Stomach (tissue), 4 donors: ENCODE data around the gene PLEK2.
"Not testable (repeated sequence)": the region's sequence is repeated elsewhere in the genome, so short reads cannot be mapped to it uniquely, and the experiment has no call there.

Experiments
- POLR2A ChIP-seq, 4 donors: fragments of 450-650 bp; IDR thresholded peaks; one replicate each; pipeline ENCODE4 v1.6.1; 2016; ENCODE audit warnings: antibody characterized with exemption in 4 of 4, control low read depth in 2 of 4, mild to moderate bottlenecking in 1 of 4, moderate library complexity in 1 of 4
- POLR2AphosphoS5 ChIP-seq, 3 donors: sonication (generic); formaldehyde crosslinking; IDR thresholded peaks; one replicate each; pipeline ENCODE4 v1.6.1; 2016; ENCODE audit warnings: antibody characterized with exemption in 3 of 3
- TF ChIP-seq, protein P1 (sequence below), 7 experiments: fragments of 450-650 bp in 4 of 7; fragments of 200-600 bp in 3 of 7; sonication (generic) in 3 of 7; IDR thresholded peaks; one replicate each; pipeline ENCODE4 v1.5.1; 2016 to 2019; ENCODE audit warnings: antibody characterized with exemption in 7 of 7, control low read depth in 2 of 7, mild to moderate bottlenecking in 1 of 7

DNA sequence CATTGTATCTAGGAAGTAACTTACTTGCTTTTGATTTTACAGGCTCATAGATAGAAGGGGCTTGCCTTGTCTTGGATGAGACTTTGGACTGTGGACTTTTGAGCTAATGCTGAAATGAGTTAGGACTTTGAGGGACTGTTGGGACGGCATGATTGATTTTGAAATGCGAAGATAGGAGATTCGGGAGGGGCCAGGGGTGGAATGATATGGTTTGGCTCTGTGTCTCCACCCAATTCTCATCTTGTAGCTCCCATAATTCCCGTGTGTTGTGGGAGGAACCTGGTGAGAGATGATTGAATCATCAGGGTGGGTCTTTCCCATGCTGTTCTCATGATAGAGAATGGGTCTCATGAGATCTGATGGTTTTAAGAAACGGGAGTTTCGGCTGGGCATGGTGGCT lies 39.7 kb upstream of the PLEK2 start:
- TF ChIP-seq, protein P1, sequence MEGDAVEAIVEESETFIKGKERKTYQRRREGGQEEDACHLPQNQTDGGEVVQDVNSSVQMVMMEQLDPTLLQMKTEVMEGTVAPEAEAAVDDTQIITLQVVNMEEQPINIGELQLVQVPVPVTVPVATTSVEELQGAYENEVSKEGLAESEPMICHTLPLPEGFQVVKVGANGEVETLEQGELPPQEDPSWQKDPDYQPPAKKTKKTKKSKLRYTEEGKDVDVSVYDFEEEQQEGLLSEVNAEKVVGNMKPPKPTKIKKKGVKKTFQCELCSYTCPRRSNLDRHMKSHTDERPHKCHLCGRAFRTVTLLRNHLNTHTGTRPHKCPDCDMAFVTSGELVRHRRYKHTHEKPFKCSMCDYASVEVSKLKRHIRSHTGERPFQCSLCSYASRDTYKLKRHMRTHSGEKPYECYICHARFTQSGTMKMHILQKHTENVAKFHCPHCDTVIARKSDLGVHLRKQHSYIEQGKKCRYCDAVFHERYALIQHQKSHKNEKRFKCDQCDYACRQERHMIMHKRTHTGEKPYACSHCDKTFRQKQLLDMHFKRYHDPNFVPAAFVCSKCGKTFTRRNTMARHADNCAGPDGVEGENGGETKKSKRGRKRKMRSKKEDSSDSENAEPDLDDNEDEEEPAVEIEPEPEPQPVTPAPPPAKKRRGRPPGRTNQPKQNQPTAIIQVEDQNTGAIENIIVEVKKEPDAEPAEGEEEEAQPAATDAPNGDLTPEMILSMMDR (IDR thresholded peaks at IDR 0.05) = not testable (repeated sequence)
- not testable (repeated sequence) for TF ChIP-seq POLR2A, POLR2AphosphoS5 (IDR thresholded peaks at IDR 0.05)
